NB4 (cell line): ENCODE data around the gene PPP1CA.

Source experiments
- MYC ChIP-seq: IDR thresholded peaks from 2 replicates; pipeline ENCODE4 v1.6.1; 2011; ENCODE audit warnings: low read depth, low read length
- TF ChIP-seq, protein P1 (sequence below): IDR thresholded peaks from one replicate; pipeline ENCODE4 v1.5.1; 2012; ENCODE audit warnings: low read depth, low read length

DNA sequence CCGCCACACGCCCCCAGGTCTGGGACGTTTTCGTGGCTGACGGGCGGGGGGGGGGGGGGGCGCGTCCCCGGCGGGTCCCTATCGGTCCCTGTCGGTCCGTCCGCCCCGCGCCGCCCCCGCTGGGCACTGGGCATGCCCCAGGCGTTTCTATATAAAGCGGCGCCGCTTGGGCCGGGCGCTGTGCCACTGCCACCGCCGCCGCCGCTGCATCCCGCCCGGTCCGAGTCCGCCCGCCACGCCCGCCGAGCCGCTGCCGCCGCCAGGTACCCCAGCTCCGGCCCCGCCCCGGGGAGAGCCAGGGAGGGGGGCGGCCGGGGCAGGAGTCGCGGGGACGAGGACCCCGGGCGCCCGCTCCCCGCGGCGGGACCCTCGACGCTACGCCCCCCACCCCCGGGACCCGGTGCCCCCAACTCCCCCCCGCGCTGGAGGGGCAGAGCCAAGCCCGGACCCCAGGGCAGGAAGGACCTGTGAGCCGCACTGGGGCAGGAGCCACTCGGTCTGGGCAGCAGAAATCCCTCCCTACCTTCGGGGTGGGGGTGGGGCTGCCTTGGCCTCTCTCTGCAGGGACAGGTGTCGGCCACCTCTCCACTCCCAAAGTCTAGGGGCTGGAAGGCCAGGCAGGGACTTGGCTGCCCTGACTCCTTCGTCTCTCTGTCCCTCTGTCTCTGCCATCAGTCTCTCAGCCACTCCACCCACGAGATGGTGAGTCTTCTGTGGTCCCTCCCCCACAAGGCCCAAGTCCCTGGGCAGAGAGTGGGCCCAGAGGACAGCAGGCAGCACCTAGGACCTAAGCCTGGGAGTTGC lies 14.0 kb upstream of the PPP1CA start, which contains the start of gene CARNS1:
- TF ChIP-seq, protein P1, sequence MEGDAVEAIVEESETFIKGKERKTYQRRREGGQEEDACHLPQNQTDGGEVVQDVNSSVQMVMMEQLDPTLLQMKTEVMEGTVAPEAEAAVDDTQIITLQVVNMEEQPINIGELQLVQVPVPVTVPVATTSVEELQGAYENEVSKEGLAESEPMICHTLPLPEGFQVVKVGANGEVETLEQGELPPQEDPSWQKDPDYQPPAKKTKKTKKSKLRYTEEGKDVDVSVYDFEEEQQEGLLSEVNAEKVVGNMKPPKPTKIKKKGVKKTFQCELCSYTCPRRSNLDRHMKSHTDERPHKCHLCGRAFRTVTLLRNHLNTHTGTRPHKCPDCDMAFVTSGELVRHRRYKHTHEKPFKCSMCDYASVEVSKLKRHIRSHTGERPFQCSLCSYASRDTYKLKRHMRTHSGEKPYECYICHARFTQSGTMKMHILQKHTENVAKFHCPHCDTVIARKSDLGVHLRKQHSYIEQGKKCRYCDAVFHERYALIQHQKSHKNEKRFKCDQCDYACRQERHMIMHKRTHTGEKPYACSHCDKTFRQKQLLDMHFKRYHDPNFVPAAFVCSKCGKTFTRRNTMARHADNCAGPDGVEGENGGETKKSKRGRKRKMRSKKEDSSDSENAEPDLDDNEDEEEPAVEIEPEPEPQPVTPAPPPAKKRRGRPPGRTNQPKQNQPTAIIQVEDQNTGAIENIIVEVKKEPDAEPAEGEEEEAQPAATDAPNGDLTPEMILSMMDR, result no peak
- TF ChIP-seq MYC, result no peak
